Activated CD8-positive, alpha-beta T cell treated with anti-CD3 and anti-CD28 coated beads, Interleukin-2, amount 10 ng/mL, durations not matched to agents 7 days and 5 days (primary cell): Measurements from ENCODE around the gene STX16. TPM values are rescaled to one million over a fixed set of nuclear protein-coding genes. Genes with fewer than 3 reads are reported as not detected.

ENCODE experiments used
- ATAC-seq: fragments of 150-1000 bp; cut with Tn5 transposase; one replicate; pipeline ENCODE4 v1.10.0; 2021; ENCODE audit warnings: moderate library complexity
- CTCF ChIA-PET: fragments of 350-600 bp; sonication (Branson Sonifier 250); formaldehyde crosslinking; loops from one replicate; lab custom pipeline; 2021; ENCODE audit warnings: antibody characterized with exemption; lab: Charles Lee
- POLR2A ChIA-PET: fragments of 350-600 bp; sonication (Branson Sonifier 250); formaldehyde crosslinking; loops from one replicate; lab custom pipeline; 2021; ENCODE audit warnings: antibody characterized with exemption; lab: Charles Lee
- DNase-seq: peaks from one replicate; pipeline ENCODE4 v3.0.0-alpha.2; 2020
- H3K27ac Mint-ChIP-seq: one replicate; pipeline ENCODE4 v1.8.0; 2021; ENCODE audit warnings: mild to moderate bottlenecking, mixed read lengths
- H3K27me3 Mint-ChIP-seq: one replicate; pipeline ENCODE4 v1.8.0; 2021; ENCODE audit warnings: low read depth, mixed read lengths
- H3K36me3 Mint-ChIP-seq: one replicate; pipeline ENCODE4 v1.8.0; 2021; ENCODE audit warnings: low read depth, mixed read lengths
- H3K4me1 Mint-ChIP-seq: one replicate; pipeline ENCODE4 v1.8.0; 2021; ENCODE audit warnings: low read depth, mixed read lengths
- H3K4me3 Mint-ChIP-seq: one replicate; pipeline ENCODE4 v1.8.0; 2021; ENCODE audit warnings: mild to moderate bottlenecking, mixed read lengths
- H3K9me3 Mint-ChIP-seq: one replicate; pipeline ENCODE4 v1.8.0; 2022; ENCODE audit warnings: mixed read lengths; ENCODE audit not compliant: insufficient read depth
- total RNA-seq, 2 experiments: library from RNA; stranded (reverse); gene quantifications; one replicate each; pipeline ENCODE4 v1.2.3, GENCODE V29; 2021

Gene STX16
- total RNA-seq, 2 experiments from 2014 or later = 128 to 136 TPM

DNA sequence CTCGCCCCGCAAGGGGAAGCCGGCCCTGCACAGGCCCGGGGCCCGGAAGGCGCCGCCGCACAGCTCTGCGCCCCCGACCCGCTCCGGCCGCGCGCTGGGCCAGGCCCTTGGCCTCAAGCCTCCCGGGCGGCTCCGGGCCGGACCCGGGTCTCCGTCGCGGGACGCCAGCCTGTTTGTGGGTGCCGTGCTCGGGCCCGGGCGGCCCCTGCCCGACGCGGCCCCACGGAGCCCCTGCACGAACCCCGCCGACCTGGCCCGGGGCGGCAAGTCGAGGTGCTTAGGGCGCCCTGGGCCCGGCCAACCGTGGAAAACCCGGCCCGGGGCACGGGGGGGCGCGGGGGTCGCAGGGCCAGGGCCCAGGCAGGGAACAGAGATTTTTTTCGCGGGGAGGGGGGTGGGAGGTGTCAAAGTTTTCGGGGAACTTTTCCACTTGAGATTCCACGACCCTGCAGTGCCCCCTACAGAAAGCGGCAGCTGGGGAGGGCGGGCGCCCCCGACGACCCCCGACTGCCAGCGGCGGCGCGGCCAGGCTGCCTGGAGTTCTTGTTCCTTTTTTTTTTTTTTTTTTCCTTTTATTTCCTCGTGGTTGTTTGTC lies 805 bp upstream of the STX16 start:
- Mint-ChIP-seq H3K4me1 (peaks cover 9% of the 10 kb centered on the region), H3K4me3 (peak overlapping the region; percentile 99), H3K36me3 (peaks cover 25% of the 10 kb centered on the region), H3K27ac (peak overlapping the region; percentile 99), H3K9me3 (no peaks in the 10 kb centered on the region), H3K27me3 (no peaks in the 10 kb centered on the region)
- POLR2A ChIA-PET = interaction anchor here (0.8 to 6.2 kb wide), 15 partner anchors 11 to 1030 kb away, joined by 3 to 100 read pairs (median 6); partner anchors contain the start of genes ATP5F1E, NPEPL1, VAPB and ZBP1
- CTCF ChIA-PET = interaction anchor here (1.0 to 7.2 kb wide), 11 partner anchors 10 to 413 kb away, joined by 3 to 60 read pairs (median 8); partner anchors contain the start of gene ATP5F1E
- no peak for DNase-seq
- peak; percentile 11 for ATAC-seq

DNA sequence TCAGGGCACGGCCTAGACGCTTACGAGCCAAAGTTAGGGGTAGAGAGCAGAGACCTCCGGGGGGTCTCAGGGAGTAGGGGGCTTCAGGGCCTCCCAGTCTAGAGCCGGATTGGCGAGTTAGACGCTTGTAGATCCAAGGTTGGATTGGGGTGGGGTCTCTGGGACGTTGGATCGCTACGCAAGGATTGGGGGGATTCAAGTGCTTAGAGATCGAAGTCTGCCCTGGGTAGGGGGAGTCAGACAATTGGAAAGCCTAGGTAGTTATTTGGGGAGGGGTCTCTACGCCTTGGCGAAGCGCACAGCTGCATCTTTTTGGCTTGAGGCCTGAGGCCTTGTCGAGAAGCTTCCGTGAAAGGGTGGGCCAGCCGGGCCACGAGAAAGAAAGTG lies 469 bp downstream of the STX16 start:
- peaks cover 37% of the 10 kb centered on the region for H3K36me3 Mint-ChIP-seq
- H3K27ac Mint-ChIP-seq = peak overlapping the region; percentile 99
- no peaks in the 10 kb centered on the region for H3K27me3 Mint-ChIP-seq
- ATAC-seq (no peak), DNase-seq (no peak)
- peak overlapping the region; percentile 99 for H3K4me3 Mint-ChIP-seq
- ChIA-PET POLR2A (interaction anchor here (0.6 to 6.2 kb wide), 26 partner anchors 10 to 1261 kb away, joined by 3 to 100 read pairs (median 4); partner anchors contain the start of genes ATP5F1E, NPEPL1, RBM38 and VAPB), CTCF (interaction anchor here (0.7 to 7.2 kb wide), 29 partner anchors 8 to 603 kb away, joined by 3 to 60 read pairs (median 4); partner anchors contain the start of genes ATP5F1E, GNAS, GNAS-AS1 and NPEPL1)
- H3K9me3 Mint-ChIP-seq = no peaks in the 10 kb centered on the region
- peaks cover 21% of the 10 kb centered on the region for H3K4me1 Mint-ChIP-seq

DNA sequence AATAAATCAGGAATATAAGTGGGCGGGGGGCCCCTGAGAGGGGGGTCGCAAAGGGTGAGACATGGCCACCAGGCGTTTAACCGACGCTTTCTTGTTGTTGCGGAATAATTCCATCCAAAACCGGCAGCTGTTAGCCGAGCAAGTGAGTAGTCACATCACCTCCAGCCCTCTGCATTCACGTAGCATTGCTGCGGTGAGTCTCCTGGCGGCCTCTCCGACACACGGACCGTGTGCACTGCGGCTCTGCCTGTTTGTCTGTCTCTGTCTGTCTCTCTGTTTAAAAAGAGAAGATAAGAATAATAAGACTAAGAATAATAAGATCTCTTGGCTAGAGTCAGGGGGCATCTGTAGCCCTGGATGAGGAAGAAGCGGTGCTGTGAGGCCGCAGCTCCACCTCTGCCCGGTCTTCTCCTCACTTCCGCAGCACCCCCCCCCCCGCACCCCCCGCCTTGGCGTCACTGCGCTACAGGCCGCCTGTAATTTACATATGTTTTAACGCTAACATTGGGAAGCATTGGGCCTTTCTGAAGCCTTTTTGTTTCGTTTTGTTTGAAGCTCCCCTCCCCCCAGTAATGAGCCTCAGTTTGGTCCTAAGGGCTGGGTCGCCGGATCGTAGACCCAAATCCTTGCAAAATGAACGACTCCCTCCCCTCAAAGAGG lies 993 bp downstream of the STX16 start:
- H3K36me3 Mint-ChIP-seq = peaks cover 40% of the 10 kb centered on the region
- H3K27ac Mint-ChIP-seq = peak overlapping the region; percentile 99
- POLR2A ChIA-PET = interaction anchor here (0.6 to 6.2 kb wide), 30 partner anchors 9 to 1261 kb away, joined by 3 to 100 read pairs (median 4); partner anchors contain the start of genes ATP5F1E, NPEPL1, RBM38 and VAPB
- no peaks in the 10 kb centered on the region for H3K27me3 Mint-ChIP-seq
- H3K4me3 Mint-ChIP-seq = peak overlapping the region; percentile 99
- DNase-seq = peak; percentile 82
- peaks cover 27% of the 10 kb centered on the region for H3K4me1 Mint-ChIP-seq
- CTCF ChIA-PET = interaction anchor here (0.9 to 7.2 kb wide), 15 partner anchors 8 to 557 kb away, joined by 3 to 60 read pairs (median 6); partner anchors contain the start of genes ATP5F1E, GNAS, GNAS-AS1 and NPEPL1
- no peaks in the 10 kb centered on the region for H3K9me3 Mint-ChIP-seq
- ATAC-seq = peak; percentile 58

DNA sequence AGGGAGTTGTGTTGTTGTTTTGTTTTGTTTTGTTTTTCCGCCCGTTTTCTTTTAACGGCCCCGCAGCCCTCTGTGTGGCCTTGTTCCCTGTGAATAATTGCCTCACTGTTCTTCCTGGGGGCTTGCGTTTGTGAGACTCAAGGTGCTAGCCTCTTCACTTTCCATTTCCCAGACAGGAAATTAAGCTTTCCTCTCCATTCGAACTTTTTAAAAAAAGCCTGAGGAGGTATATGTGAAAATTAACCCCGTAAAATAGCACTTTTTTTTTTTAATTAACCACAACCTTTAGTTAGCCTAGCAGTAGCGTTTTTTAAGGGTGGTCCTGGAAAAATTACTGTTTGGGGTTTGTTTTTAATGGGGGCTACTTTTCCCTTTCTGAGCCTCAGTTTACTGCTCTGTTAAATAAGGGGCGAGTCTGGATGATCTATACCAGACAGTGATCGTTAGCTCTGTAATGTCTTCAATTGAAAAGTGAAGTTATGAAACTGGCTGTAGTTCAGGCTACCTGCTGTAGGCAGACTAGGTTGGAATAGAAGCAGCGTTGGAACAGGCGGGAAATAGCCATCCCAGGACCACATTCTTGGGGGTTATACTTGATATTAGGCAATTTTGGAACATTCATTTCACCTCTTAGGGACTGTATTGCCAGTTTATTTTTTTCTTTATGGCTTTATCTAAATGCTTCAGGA lies 1.7 kb downstream of the STX16 start:
- Mint-ChIP-seq H3K36me3 (peaks cover 47% of the 10 kb centered on the region), H3K4me1 (peaks cover 33% of the 10 kb centered on the region), H3K9me3 (no peaks in the 10 kb centered on the region), H3K27ac (peak overlapping the region; percentile 99), H3K27me3 (no peaks in the 10 kb centered on the region), H3K4me3 (peak overlapping the region; percentile 99)
- ATAC-seq = peak; percentile 7
- CTCF ChIA-PET = interaction anchor here (1.2 to 7.2 kb wide), 5 partner anchors 7 to 187 kb away, joined by 3 to 60 read pairs (median 6); partner anchors contain the start of gene NPEPL1
- DNase-seq = peak; percentile 28
- POLR2A ChIA-PET = interaction anchor here (0.7 to 6.2 kb wide), 15 partner anchors 9 to 511 kb away, joined by 3 to 100 read pairs (median 4); partner anchors contain the start of genes NPEPL1, VAPB and ZNF831

DNA sequence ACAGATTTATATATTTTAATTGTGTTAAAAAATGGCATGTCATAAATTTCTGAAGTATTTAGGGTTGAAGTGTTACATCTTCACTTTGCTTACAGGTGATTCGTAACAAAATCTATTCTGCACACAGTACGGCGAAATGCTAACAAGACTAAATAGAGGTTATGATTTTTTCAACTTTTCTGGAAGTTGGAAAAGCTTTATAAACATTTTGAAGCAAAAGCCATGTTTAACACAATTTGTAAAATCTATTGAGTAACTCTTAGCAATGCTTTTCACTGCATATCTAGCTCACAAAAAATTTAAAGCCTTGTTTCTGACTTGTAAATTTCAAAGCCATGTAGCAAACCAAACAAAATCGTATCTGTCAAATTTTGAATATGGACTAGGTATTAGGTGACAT lies 3.3 kb downstream of the STX16 start:
- DNase-seq (peak; percentile 12), ATAC-seq (no peak)
- ChIA-PET CTCF (no interaction called here), POLR2A (interaction anchor here (0.6 kb wide), 1 partner anchor 509 kb away, joined by 4 read pairs; the partner anchor contains the start of gene ZNF831)
- Mint-ChIP-seq H3K36me3 (peaks cover 59% of the 10 kb centered on the region), H3K9me3 (no peaks in the 10 kb centered on the region), H3K27ac (no peak overlapping the region), H3K4me1 (peaks cover 45% of the 10 kb centered on the region), H3K4me3 (peak overlapping the region; percentile 99), H3K27me3 (no peaks in the 10 kb centered on the region)

DNA sequence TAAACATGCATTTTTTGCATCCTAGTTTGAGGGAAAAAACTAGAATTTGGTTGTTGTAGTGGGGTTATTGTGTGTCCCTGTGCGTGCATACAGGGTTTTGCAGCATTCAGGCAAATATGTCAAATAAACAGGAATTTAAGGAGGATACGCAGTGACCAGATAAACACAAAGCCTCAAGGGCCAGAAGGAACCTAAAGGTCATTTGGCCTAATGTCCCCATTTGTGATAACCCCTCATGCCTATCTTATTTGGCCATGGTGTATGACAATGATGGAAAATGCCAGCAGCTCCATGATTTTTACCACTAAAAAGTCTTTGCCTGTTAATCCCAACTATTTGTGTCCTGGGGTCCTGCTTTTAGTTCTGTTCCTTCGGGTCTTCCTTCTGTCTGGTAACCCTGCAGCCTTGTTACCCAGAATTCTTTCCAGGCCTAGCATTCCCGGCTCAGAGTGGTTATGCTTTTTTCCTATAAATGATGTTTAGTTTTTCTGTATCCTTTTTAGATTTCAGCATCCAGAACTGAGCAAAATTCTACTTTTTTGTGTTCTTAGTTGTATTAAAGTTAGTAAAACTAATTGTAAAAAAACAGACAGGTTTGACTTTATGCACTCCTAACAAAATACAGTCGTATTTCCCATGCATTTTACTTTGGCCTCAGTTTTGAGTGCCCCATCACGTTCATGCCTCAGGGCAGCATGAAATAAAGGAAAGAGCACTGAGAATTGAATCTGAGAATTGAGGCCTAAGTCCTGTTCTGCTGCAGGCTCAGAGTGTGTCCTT lies 4.4 kb downstream of the STX16 start:
- Mint-ChIP-seq H3K36me3 (peaks cover 66% of the 10 kb centered on the region), H3K9me3 (no peaks in the 10 kb centered on the region), H3K27me3 (no peaks in the 10 kb centered on the region), H3K4me3 (peak overlapping the region; percentile 65), H3K27ac (peak overlapping the region; percentile 74), H3K4me1 (peaks cover 56% of the 10 kb centered on the region)
- no peak for ATAC-seq
- ChIA-PET CTCF (interaction anchor here (1.1 kb wide), 1 partner anchor 12 kb away, joined by 4 read pairs; no protein-coding TSS in a partner anchor), POLR2A (no interaction called here)
- DNase-seq = peak; percentile 13

DNA sequence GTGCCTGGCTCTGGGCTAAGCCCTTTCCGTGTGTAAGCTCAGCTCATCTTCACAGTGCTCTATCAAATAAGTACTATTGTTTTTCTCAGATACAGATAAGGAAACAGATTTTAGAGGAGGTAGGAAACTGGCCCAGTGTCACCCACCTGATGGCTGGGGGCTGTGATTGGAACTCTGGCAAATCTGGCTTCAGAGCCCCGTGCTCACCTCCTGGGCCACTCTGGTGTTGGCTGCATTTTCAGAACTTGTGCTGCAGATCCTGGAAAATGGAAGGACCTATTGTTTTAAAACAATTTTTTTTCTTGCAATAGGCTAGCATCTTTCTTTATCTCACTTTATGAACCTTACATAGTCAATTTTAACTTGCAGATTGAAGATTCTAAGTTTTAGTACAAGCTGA lies 5.7 kb downstream of the STX16 start:
- CTCF ChIA-PET = interaction anchor here (1.1 to 1.3 kb wide), 3 partner anchors 11 to 565 kb away, joined by 3 to 4 read pairs (median 3); no protein-coding TSS in a partner anchor

DNA sequence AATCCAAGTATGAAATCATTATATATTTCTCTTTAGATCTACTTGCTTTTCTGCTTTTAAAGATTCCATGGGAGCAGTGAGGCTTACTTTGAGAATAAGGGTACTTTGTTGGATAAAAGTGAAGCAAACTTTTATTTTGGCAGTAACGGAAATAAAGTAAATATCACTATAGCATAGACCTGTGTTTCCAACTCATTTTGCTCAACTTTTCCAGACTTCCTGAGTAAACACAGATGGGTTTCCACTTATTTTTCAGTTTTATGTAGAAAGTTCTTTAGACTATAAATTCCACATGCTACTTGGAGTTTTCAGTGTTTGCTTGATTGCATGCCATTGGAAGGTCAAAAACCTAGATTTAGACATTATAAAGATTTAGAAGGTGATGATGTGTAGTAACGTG lies 6.2 kb downstream of the STX16 start:
- DNase-seq (peak; percentile 3), ATAC-seq (no peak)
- no peaks in the 10 kb centered on the region for H3K9me3 Mint-ChIP-seq
- no peaks in the 10 kb centered on the region for H3K27me3 Mint-ChIP-seq
- CTCF ChIA-PET = interaction anchor here (1.1 to 1.3 kb wide), 2 partner anchors 210 to 565 kb away, joined by 3 read pairs; no protein-coding TSS in a partner anchor
- peak overlapping the region; percentile 65 for H3K4me3 Mint-ChIP-seq
- H3K36me3 Mint-ChIP-seq = peaks cover 71% of the 10 kb centered on the region
- H3K4me1 Mint-ChIP-seq = peaks cover 73% of the 10 kb centered on the region
- POLR2A ChIA-PET = interaction anchor here (1.0 kb wide), 1 partner anchor 29 kb away, joined by 3 read pairs; no protein-coding TSS in a partner anchor
- peak overlapping the region; percentile 73 for H3K27ac Mint-ChIP-seq

More for the DNA sequence above, 5.7 kb downstream of the STX16 start:
- POLR2A ChIA-PET = interaction anchor here (0.7 to 1.0 kb wide), 2 partner anchors 29 to 234 kb away, joined by 3 read pairs; no protein-coding TSS in a partner anchor
- H3K4me1 Mint-ChIP-seq = peaks cover 69% of the 10 kb centered on the region
- H3K27me3 Mint-ChIP-seq = no peaks in the 10 kb centered on the region
- ATAC-seq (no peak), DNase-seq (peak; percentile 20)
- H3K27ac Mint-ChIP-seq = peak overlapping the region; percentile 73
- peaks cover 69% of the 10 kb centered on the region for H3K36me3 Mint-ChIP-seq
- H3K4me3 Mint-ChIP-seq = peak overlapping the region; percentile 65
- H3K9me3 Mint-ChIP-seq = no peaks in the 10 kb centered on the region

DNA sequence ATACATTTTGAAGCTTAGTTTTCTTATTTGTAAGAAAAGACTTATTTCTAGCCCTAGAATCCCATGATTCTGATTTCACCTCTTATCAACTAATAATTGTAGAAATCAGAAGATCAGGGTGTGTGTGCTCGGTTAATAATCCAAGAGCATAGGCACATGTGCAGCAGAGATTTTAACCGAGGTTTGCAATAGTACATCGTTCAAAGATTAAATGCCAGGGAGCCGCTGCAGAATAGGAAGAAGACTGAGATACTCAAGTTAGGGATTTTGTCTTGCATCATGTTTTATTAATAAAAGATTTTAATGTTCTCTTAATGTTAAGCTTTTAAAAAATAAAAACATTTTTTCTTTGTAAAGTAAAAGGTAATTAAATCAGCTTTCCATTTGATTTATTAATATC lies 6.9 kb downstream of the STX16 start:
- ChIA-PET POLR2A (interaction anchor here (7.4 kb wide), 1 partner anchor 8 kb away, joined by 100 read pairs; the partner anchor contains the start of gene STX16), CTCF (interaction anchor here (3.4 to 4.3 kb wide), 2 partner anchors 7 to 182 kb away, joined by 14 to 60 read pairs; partner anchors contain the start of gene STX16)
- ATAC-seq = no peak
- Mint-ChIP-seq H3K4me1 (peaks cover 76% of the 10 kb centered on the region), H3K9me3 (no peaks in the 10 kb centered on the region), H3K36me3 (peaks cover 67% of the 10 kb centered on the region), H3K4me3 (peak overlapping the region; percentile 65), H3K27ac (peak overlapping the region; percentile 73), H3K27me3 (no peaks in the 10 kb centered on the region)
- DNase-seq = peak; percentile 10

DNA sequence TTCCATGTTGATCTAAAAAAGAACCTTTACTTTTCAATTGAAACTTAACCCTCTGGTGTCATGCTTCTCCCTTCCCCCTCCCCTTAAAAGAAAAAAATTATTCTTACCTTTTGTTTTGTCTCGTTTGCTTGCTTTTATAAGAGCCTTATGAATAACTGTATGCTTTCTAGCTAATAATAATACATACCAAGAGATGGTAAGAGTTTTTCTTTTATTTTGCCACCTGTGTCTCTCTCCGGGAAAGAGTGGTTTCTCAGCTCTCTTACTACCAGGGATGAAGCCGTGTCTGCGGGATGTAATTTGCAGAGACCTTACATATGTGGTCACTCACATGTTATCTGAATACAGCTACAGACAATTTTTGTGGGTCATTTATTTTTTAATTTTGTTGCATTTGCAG lies 7.7 kb downstream of the STX16 start:
- peak overlapping the region; percentile 76 for H3K4me3 Mint-ChIP-seq
- CTCF ChIA-PET = interaction anchor here (0.6 to 4.3 kb wide), 10 partner anchors 8 to 222 kb away, joined by 3 to 60 read pairs (median 4); partner anchors contain the start of genes GNAS and STX16
- peaks cover 67% of the 10 kb centered on the region for H3K36me3 Mint-ChIP-seq

More for the DNA sequence above, 7.7 kb downstream of the STX16 start:
- H3K27me3 Mint-ChIP-seq = no peaks in the 10 kb centered on the region
- POLR2A ChIA-PET = interaction anchor here (1.1 to 7.4 kb wide), 2 partner anchors 9 to 11 kb away, joined by 3 to 100 read pairs; partner anchors contain the start of gene STX16
- H3K4me1 Mint-ChIP-seq = peaks cover 82% of the 10 kb centered on the region
- no peak for ATAC-seq
- DNase-seq = no peak
- H3K9me3 Mint-ChIP-seq = no peaks in the 10 kb centered on the region
- H3K27ac Mint-ChIP-seq = peak overlapping the region; percentile 76
